GM18873 (cell line): ENCODE results near the gene GCNT2.
"Not testable (repeated sequence)": the region's sequence is repeated elsewhere in the genome, so short reads cannot be mapped to it uniquely, and the experiment has no call there.

Experiments used
- ATAC-seq: cut with Tn5 transposase; IDR thresholded peaks from one replicate; pipeline ENCODE4 v1.9.1; 2021; ENCODE audit warnings: mild to moderate bottlenecking, moderate library complexity, moderate number of reproducible peaks; ENCODE audit not compliant: unreplicated experiment, low FRiP score

Gene GCNT2

DNA sequence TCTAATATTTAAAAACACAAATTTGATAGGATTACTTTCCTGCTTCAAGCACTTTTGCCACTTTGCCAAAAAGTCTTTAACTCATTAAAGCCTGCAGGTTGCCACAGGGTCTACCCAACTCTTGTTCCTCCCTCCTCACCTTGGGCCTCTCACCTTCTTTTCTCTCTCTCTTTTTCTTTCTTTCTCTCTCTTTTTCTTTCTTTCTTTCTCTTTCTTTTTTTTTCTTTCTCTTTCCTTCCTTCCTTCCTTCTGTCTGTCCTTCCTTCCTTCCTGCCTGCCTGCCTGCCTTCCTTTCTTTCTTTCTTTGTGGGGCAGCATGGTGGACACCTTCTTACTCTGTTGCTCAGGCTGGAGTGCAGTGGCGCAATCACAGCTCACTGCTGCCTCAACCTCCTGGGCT is 123.1 kb downstream of the GCNT2 start:
- ATAC-seq: no peak

DNA sequence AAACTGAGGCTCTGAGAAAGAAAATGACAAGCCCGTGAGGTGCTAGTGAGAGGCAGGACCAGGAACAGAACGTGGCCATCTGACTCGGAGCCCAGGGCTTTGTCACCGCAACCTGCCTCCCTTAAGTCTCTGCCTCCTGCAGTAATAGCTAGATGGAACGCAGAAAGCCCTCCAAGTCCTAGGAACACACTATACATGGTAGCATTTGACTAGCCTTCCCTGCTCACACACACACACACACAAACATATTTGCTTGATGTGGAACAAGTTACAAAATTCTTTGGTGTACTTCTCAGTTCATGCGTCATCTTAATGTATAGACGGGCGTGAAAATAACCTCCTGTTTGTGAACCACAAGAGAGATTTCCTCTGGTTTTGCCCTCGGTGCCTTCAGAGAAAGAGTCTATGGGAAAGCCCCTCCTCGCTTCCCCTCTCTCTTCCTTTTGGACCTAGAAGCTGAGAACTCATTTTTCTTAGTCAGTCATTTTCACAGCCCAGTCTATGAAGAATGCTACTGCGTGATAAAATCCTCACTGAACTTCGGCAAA is 134.4 kb downstream of the GCNT2 start:
- ATAC-seq: no peak

DNA sequence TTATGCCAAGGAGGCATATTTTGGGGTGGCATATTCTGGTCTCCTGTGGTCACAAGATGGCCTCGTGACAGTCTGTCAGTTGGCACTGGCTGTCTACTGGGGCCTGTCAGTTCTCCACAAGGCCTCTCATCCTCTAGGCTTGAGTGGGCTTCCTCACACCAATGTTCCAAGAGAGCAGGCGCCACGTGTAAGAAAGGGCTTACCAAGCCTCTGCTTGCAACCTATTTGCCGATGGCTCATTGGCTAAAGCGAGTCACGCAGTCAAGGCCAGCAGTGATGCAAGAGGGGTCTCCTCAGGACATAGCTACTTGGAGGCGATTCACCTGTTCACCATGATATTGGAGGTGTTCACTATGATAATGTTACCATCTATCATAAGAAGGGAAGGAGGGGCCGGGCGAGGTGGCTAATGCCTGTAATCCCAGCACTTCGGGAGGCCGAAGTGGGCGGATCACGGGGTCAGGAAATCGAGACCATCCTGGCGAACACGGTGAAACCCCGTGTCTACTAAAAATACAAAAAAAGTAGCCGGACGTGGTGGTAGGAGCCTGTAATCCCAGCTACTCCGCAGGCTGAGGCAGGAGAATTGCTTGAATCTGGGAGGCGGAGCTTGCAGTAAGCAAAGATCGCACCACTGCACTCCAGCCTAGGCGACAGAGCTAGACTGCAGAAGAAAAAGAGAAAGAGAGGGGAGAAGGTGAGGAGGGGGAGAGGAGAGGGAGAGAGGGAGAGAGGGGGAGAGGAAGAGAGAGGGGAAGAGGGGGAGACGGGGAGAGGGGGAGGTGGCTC is 138.0 kb downstream of the GCNT2 start:
- no peak for ATAC-seq

DNA sequence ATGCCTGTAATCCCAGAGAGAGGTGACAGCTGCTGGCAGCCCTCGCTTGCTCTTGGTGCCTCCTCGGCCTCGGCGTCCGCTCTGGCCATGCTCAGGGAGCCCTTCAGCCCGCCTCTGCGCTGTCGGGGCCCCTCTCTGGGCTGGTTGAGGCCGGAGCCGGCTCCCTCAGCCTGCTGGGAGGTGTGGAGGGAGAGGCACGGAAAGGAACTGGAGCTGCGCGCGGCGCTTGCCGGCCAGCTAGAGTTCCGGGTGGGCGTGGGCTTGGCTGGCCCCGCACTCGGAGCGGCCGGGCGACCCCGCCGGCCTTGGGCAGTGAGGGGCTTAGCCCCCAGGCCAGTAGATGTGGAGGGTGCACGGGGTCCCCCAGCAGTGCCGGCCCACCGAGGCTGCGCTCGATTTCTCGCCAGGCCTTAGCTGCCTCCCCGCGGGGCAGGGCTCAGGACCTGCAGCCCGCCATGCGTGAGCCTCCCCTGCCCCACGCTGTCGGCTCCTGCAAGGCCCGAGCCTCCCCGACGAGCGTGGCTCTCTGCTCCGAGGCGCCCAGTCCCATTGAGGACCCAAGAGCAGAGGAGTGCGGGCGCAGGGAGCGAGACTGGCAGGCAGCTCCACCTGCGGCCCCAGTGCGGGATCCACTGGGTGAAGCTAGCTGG is 138.7 kb downstream of the GCNT2 start:
- ATAC-seq: no peak

DNA sequence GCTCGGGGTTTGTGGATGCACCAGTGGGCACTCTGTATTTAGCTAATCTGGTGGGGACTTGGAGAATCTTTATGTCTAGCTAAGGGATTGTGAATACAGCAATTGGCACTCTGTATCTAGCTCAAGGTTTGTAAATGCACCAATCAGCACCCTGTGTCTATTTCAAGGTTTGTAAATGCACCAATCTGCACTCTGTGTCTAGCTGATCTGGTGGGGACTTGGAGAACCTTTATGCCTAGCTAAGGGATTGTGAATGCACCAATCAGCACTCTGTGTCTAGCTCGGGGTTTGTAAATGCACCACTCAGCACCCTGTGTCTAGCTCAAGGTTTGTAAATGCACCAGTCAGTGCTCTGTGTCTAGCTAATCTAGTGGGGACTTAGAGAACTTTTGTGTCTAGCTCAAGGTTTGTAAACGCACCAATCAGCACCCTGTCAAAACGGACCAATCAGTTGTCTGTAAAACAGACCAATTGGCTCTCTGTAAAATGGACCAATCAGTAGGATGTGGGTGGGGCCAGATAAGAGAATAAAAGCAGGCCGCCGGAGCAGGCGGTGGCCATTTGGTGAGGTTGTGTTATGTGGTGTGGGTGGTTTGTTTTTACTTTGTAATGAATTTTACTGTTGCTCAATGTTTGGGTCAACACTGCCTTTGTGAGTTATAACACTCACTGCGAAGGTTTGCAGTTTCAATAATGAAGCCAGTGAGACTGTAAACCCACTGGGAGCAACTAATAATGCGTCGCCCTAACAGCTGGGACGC is 139.5 kb downstream of the GCNT2 start:
- not testable (repeated sequence) for ATAC-seq

DNA sequence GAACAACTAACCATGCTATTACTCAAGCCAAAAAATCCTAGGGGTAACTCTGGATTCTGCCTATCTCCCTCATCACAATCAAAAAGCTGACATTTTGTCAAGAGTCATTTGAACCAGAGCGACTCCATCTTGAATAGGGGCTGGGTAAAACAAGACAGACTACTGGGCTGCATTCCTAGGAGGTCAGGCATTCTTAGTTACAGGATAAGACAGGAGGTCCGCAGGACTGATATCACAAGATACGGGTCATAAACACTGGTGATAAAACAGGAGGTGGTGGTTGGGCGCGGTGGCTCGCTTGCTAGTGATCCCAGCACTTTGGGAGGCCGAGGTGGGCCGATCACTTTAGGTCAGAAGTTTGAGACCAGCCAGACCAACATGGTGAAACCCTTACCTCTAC is 141.1 kb downstream of the GCNT2 start:
- ATAC-seq: no peak

DNA sequence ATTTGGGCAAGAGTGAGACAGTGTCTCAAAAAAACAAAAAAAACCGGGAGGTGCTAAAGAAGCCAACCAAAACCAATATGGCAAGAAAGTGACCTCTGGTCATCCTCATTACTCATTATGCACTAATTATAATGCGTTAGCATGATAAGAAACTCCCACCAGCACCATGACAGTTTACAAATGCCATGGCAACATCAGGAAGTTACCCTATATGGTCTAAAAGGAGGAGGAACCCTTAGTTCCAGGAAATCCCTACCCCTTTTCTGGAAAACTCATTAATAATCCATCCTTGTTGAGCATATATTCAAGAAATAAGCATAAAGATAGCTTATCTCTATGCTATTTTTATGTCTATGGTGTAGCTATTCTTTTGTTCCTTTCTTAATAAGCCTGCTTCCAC is 141.6 kb downstream of the GCNT2 start:
- no peak for ATAC-seq

DNA sequence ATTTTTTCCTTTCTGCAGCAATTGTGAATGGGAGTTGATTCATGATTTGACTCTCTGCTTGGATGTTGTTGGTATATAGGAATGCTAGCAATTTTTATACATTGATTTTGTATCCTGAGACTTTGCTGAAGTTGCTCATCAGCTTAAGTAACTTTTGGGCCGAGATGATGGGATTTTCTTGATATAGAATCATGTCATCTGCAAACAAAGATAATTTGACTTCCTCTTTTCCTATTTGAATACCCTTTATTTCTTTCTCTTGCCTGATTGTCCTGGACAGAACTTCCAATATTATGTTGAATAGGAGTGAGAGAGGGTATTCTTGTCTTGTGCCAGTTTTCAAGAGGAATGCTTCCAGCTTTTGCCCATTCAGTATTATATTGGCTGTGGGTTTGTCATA is 144.4 kb downstream of the GCNT2 start:
- ATAC-seq: not testable (repeated sequence)

DNA sequence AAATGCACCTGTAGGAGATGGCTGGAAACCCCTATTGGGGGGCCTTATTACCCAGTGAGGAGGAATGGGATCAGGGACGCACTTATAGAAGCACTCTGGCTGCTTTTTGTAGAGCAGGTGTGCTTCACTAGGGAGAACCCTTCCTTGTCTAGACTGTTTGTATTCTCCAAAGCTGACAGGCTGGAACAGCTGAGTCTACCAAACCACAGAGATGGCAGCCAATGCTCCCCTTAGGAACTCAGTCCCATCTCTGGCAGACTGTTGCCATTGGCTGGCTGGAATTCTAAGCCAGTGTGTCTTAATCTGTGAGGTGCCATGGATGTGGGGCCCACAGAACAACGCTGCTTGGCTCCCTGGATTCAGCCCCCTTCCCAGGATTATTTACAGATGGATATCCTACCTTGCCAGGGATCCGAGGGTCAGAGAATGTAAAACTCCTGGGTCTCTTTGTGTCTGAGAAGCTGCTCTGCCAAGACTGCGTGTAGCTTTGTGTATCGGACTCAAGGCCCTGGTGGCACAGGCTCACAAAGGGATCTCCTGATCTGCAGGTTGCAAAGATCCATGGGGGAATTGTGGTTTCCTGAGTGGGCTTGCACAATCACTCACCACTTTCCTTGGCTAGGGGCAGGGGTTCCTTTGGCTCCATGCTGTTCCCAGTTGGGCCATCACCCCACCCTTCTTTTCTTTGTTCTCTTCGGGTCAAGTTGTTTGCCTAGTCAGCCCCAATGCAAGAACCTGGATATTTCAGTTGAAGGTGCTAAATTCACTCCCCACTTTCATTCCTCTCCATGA is 147.2 kb downstream of the GCNT2 start:
- ATAC-seq: no peak

DNA sequence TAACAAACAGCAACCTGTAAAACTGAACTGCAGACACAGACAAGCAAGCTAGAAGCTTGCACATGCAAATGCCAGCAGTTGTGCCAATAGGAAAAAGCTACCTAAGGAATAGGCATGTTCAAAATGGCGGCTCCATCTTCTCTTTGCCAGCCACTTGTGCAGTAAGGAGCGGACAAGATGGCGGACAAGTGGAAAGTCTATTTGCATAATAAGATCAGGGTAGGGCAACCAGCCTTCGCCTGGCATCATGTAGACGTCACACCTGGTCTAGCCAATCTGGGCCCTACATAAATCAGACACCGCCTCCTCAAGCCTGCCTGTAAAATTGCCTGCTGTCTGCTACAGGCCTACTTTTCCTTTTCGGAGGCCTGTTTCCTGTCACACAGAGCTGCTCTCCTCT is 155.3 kb downstream of the GCNT2 start:
- no peak for ATAC-seq

DNA sequence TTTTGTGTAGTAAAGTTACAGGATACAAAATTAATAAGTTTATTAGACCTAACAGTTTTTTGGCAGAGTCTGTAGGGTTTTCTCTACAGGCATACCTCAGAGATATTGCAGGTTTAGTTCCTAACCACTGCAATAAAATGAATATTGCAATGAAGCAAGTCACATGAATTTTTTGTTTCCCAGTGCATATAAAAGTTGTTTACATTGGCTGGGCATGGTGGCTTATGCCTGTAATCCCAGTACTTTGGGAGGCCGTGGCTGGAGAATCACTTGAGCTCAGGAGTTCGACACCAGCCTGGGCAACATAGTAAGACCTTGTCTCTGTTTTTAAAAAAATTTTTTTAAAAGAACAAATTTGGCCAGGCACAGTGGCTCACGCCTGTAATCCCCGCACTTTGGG is 157.3 kb downstream of the GCNT2 start:
- no peak for ATAC-seq
